ENCODE results near the gene XRCC5.

XRCC5 gene

GRCh38 chr2:216155954-216156353 lies 46.8 kb downstream of the XRCC5 start:
- ATAC-seq = no peak
- TF ChIP-seq TSHZ2 (CRISPR knock-in tag; IDR thresholded peaks at IDR 0.05) (no peak), POU6F1 (CRISPR knock-in tag; IDR thresholded peaks at IDR 0.05; ENCODE audit: borderline replicate concordance, low read depth) (no peak), ISL1 (CRISPR knock-in tag; IDR thresholded peaks at IDR 0.05) (no peak), ZFP3 (CRISPR knock-in tag; IDR thresholded peaks at IDR 0.05) (no peak), CREB5 (CRISPR knock-in tag; IDR thresholded peaks at IDR 0.05; ENCODE audit: low read depth) (no peak), ARNTL (CRISPR knock-in tag; IDR thresholded peaks at IDR 0.05; ENCODE audit: borderline replicate concordance, low read depth) (no peak), PATZ1 (CRISPR knock-in tag; IDR thresholded peaks at IDR 0.05; ENCODE audit: borderline replicate concordance) (no peak), RARB (CRISPR knock-in tag; IDR thresholded peaks at IDR 0.05) (no peak), CSRNP3 (CRISPR knock-in tag; IDR thresholded peaks at IDR 0.05) (no peak), ZNF565 (CRISPR knock-in tag; conservative IDR thresholded peaks at IDR 0.05; ENCODE audit: low read depth) (no peak), CSDC2 (CRISPR knock-in tag; IDR thresholded peaks at IDR 0.05) (no peak), ZFP30 (CRISPR knock-in tag; IDR thresholded peaks at IDR 0.05) (no peak), TOX (CRISPR knock-in tag; IDR thresholded peaks at IDR 0.05; ENCODE audit: borderline replicate concordance) (no peak)

GRCh38 chr2:216156822-216157221 lies 47.7 kb downstream of the XRCC5 start:
- ATAC-seq = no peak
- TF ChIP-seq TCF4 (CRISPR knock-in tag; IDR thresholded peaks at IDR 0.05; ENCODE audit: borderline replicate concordance) (no peak), OSR1 (CRISPR knock-in tag; IDR thresholded peaks at IDR 0.05) (no peak), ZNF8 (CRISPR knock-in tag; IDR thresholded peaks at IDR 0.05) (no peak), CSDC2 (CRISPR knock-in tag; IDR thresholded peaks at IDR 0.05) (no peak), RARB (CRISPR knock-in tag; IDR thresholded peaks at IDR 0.05) (no peak), ZFP3 (CRISPR knock-in tag; IDR thresholded peaks at IDR 0.05) (no peak), ESRRG (CRISPR knock-in tag; IDR thresholded peaks at IDR 0.05) (no peak), ZNF70 (CRISPR knock-in tag; IDR thresholded peaks at IDR 0.05) (no peak), ISL1 (CRISPR knock-in tag; IDR thresholded peaks at IDR 0.05) (no peak), ZFP30 (CRISPR knock-in tag; IDR thresholded peaks at IDR 0.05) (no peak), ZC3H10 (CRISPR knock-in tag; IDR thresholded peaks at IDR 0.05) (no peak)

- no peak for ATAC-seq
- no peak for TF ChIP-seq POU6F1 (CRISPR knock-in tag; IDR thresholded peaks at IDR 0.05; ENCODE audit: borderline replicate concordance, low read depth)
- TF ChIP-seq ZC3H10 (CRISPR knock-in tag; IDR thresholded peaks at IDR 0.05) = no peak
- TF ChIP-seq BACH2 (CRISPR knock-in tag; IDR thresholded peaks at IDR 0.05; ENCODE audit: borderline replicate concordance) = no peak
Measured at GRCh38 chr2:216159144-216159543, 50.0 kb downstream of the XRCC5 start.
